Measurements from ENCODE around the gene AP1AR.

Gene AP1AR

DNA sequence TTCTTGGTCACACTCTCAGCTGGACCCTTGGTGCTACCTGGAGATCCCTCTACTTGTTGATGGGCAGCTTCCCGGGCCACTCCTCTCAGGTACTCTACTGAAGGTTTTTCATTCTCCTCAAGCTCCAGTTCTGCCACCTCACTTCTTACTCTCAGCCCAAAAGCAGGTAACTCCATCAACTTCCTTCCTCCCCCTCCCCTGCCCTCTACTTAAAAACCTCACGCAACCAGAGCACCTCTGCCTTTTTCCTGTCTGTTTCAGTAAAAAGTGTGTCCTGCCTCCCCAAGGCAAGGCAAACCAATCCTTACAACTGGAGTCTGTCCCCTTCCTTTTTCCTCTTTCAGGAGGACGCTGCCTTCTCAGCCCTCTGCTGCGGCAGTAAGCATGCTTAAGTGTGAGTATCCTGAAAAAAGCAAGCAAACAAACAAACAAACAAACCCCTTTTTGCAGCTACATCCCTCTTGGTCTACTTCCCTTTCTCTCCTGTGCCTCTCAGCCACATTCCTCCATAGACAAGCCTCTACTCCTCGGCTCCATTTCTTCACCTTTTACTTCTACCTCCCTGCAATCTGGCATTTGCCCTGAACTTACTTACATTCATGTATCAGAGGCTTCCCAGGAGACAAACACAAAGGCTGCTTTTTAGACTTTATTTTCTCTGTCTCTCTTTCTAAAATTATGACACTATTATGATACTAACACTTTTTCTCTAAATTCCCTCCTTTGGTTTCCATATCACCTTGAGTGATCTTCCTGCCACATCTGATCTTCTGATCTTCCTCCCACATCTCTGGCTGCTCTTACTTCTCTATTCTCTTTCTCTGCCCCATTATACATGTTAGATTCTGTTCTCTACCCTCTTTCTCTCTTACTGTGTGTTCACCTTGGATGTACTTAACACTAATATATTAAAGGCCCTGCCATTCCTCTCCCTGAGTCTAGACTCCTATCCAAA, 71.0 kb downstream of the AP1AR start:
- TF ChIP-seq REST (IDR thresholded peaks at IDR 0.05; ENCODE audit: insufficient read depth in 1 of 2, low read depth in 2 of 2, low read length in 2 of 2) (no peak), FOXP2 (optimal IDR thresholded peaks at IDR 0.05; ENCODE audit: borderline replicate concordance, extremely low read depth, extremely low read length, insufficient read depth) (no peak), POLR2AphosphoS5 (IDR thresholded peaks at IDR 0.05; ENCODE audit: low read depth, low read length) (no peak), SIN3A (IDR thresholded peaks at IDR 0.05; ENCODE audit: borderline replicate concordance, insufficient read depth, low read length) (no peak), TAF1 (IDR thresholded peaks at IDR 0.05; ENCODE audit: borderline replicate concordance, insufficient read depth, low read length) (no peak)

DNA sequence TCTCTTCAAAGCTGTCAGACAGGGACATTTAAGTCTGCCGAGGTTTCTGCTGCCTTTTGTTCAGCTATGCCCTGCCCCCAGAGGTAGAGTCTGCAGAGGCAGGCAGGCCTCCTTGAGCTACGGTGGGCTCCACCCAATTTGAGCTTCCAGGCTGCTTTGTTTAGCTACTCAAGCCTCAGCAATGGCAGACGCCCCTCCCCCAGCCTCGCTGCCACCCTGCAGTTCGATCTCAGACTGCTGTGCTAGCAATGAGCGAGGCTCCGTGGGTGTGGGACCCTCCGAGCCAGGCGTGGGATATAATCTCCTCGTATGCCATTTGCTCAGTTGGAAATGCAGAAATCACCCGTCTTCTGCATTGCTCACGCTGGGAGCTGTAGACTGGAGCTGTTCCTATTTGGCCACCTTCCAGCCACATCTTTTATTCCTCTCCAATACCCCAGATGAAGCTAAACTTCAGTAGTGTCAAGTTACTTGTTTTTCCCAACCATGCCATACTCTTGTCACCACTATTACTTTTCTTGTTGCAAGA, 77.7 kb downstream of the AP1AR start:
- 0 out of 4 replicates have a peak, but pooled peaks of 1 of the 2 experiments have one; percentile 12 for TF ChIP-seq REST (IDR thresholded peaks at IDR 0.05; ENCODE audit: insufficient read depth in 1 of 2, low read depth in 2 of 2, low read length in 2 of 2)

DNA sequence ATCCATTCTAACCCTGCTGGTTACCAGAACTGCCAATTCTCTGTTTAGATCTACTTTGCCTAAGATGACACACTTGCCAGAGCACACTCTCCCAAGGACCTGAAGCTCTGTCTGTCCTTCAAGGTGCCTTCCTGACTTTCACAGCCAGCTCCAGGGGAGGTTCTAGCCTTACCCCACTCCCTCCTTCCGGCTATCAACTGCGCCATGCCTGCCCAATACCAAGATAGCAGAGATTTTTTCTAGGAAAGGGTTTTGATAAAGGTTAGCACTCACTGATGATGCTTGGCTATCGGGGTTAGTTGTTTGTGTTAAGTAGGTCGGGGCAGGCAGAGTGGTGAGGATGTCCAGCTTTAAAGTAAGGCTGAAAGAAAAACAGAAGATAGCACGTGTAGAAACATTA, 79.9 kb downstream of the AP1AR start:
- TF ChIP-seq POLR2AphosphoS5 (IDR thresholded peaks at IDR 0.05; ENCODE audit: low read depth, low read length), result no peak
- no peak for TF ChIP-seq TAF1 (IDR thresholded peaks at IDR 0.05; ENCODE audit: borderline replicate concordance, insufficient read depth, low read length)
- no peak for TF ChIP-seq REST (IDR thresholded peaks at IDR 0.05; ENCODE audit: insufficient read depth in 1 of 2, low read depth in 2 of 2, low read length in 2 of 2)
- TF ChIP-seq FOXP2 (optimal IDR thresholded peaks at IDR 0.05; ENCODE audit: borderline replicate concordance, extremely low read depth, extremely low read length, insufficient read depth), result no peak
- TF ChIP-seq SIN3A (IDR thresholded peaks at IDR 0.05; ENCODE audit: borderline replicate concordance, insufficient read depth, low read length), result no peak

DNA sequence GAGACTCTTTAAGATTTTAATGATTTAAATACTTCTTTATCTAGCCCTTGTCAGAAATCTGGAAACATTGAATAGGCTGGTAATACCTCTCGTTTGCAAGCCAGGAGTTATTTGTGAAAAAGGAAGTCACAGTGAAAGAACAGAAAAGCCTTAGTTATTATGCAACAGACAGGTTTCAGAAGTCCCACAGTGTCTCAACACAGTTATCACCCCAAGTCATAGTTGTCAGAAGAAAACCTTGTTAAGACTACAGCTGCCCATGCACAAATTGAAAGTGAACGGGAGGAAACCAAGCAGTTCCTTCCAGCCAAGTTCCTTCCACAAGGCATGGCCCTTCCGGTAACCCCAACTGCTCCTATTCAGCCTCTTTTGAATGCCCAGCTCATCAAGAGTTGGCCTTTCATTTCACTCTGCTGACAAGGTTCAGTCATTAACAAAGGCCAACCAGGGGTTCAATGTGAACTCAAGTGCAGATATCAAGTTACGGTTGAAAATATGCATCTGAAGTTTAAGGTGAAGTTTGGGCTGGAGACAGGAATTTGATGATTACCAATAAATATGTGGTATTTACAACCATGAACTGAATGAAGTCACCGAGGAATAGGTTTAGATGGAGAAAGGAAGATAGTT, 81.1 kb downstream of the AP1AR start:
- TF ChIP-seq FOXP2 (optimal IDR thresholded peaks at IDR 0.05; ENCODE audit: borderline replicate concordance, extremely low read depth, extremely low read length, insufficient read depth), result no peak
- TF ChIP-seq REST (IDR thresholded peaks at IDR 0.05; ENCODE audit: insufficient read depth in 1 of 2, low read depth in 2 of 2, low read length in 2 of 2), result no peak
- TF ChIP-seq SIN3A (IDR thresholded peaks at IDR 0.05; ENCODE audit: borderline replicate concordance, insufficient read depth, low read length), result no peak
- TF ChIP-seq TAF1 (IDR thresholded peaks at IDR 0.05; ENCODE audit: borderline replicate concordance, insufficient read depth, low read length), result no peak
- no peak for TF ChIP-seq POLR2AphosphoS5 (IDR thresholded peaks at IDR 0.05; ENCODE audit: low read depth, low read length)
